Upper lobe of left lung (tissue), 4 donors: ENCODE data around the gene BIVM.

Experiments used
- EP300 ChIP-seq, 4 donors: sonication (generic); formaldehyde crosslinking; IDR thresholded peaks; one replicate each; pipeline ENCODE4 v1.5.1; 2017; ENCODE audit warnings: antibody characterized with exemption in 4 of 4, control low read depth in 2 of 4
- POLR2A ChIP-seq, 4 donors: fragments of 450-650 bp; IDR thresholded peaks; one replicate each; pipeline ENCODE4 v1.5.1; 2016 to 2017; ENCODE audit warnings: antibody characterized with exemption in 4 of 4, mild to moderate bottlenecking in 2 of 4
- POLR2AphosphoS5 ChIP-seq, 2 donors: sonication (generic); formaldehyde crosslinking; IDR thresholded peaks; one replicate each; pipeline ENCODE4 v1.5.1; 2017; ENCODE audit warnings: antibody characterized with exemption in 2 of 2
- TF ChIP-seq, protein P1 (sequence below), 6 experiments: fragments of 450-650 bp in 4 of 6; fragments of 200-600 bp in 2 of 6; sonication (generic) in 2 of 6; IDR thresholded peaks; one replicate each; pipeline ENCODE4 v1.5.1; 2016 to 2019; ENCODE audit warnings: antibody characterized with exemption in 6 of 6

DNA sequence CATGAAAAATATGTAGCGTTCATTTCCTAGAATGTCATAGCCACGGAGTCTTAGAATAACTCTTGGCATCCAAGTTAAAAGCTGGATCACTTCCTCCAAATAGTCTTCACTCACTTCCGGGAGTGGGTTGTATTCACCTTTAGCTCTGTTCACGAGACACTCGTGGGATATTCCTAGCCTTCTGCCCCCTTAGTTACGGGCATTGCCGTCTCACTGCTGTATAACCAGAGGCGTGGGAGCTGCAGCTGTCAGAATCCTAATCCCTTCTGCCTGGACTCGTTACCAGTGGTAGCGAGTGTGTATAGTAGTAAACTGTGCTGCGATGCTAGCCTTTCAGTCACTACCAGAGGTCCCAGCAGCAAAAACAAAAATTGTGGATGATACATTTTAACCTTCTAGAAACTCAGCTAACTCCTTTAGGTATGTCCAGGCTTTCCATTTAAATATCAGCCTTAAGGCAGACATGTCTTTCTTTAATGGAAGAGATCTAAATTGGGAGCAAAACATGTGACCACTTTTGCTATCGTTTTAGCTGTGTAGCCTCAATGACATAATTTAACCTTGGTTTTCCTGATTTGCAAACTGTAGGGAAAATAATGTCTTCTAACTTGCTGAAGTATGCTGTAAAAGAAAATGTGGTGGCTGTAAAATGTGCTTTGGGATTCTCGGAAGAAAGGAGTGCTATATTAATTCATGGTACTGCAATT, 81.0 kb downstream of the BIVM start:
- TF ChIP-seq, protein P1, sequence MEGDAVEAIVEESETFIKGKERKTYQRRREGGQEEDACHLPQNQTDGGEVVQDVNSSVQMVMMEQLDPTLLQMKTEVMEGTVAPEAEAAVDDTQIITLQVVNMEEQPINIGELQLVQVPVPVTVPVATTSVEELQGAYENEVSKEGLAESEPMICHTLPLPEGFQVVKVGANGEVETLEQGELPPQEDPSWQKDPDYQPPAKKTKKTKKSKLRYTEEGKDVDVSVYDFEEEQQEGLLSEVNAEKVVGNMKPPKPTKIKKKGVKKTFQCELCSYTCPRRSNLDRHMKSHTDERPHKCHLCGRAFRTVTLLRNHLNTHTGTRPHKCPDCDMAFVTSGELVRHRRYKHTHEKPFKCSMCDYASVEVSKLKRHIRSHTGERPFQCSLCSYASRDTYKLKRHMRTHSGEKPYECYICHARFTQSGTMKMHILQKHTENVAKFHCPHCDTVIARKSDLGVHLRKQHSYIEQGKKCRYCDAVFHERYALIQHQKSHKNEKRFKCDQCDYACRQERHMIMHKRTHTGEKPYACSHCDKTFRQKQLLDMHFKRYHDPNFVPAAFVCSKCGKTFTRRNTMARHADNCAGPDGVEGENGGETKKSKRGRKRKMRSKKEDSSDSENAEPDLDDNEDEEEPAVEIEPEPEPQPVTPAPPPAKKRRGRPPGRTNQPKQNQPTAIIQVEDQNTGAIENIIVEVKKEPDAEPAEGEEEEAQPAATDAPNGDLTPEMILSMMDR (IDR thresholded peaks at IDR 0.05): no peak
- no peak for TF ChIP-seq POLR2A (IDR thresholded peaks at IDR 0.05)
- TF ChIP-seq POLR2AphosphoS5 (IDR thresholded peaks at IDR 0.05): no peak
- TF ChIP-seq EP300 (IDR thresholded peaks at IDR 0.05): no peak
